Rectal smooth muscle tissue (tissue), 1 donor: ENCODE results near the gene NAV2.

ENCODE experiments used
- H3K27ac ChIP-seq: one replicate; pipeline ENCODE4 v1.7.0; 2013; ENCODE audit warnings: low read depth, low read length, inconsistent platforms
- H3K27me3 ChIP-seq: one replicate; pipeline ENCODE4 v1.7.0; 2013; ENCODE audit warnings: low read length; ENCODE audit not compliant: control insufficient read depth, insufficient read depth
- H3K36me3 ChIP-seq: one replicate; pipeline ENCODE4 v1.7.0; 2013; ENCODE audit warnings: low read length; ENCODE audit not compliant: control insufficient read depth, insufficient read depth
- H3K4me1 ChIP-seq: one replicate; pipeline ENCODE4 v1.7.0; 2013; ENCODE audit warnings: low read length; ENCODE audit not compliant: control insufficient read depth, insufficient read depth
- H3K4me3 ChIP-seq: one replicate; pipeline ENCODE4 v1.7.0; 2013; ENCODE audit warnings: low read length
- H3K9ac ChIP-seq: one replicate; pipeline ENCODE4 v1.7.0; 2013; ENCODE audit warnings: low read length

Gene NAV2

GRCh38 chr11:19816040-19816439 lies 103.4 kb downstream of the NAV2 start:
- Histone ChIP-seq H3K4me3 (no peak overlapping the region), H3K4me1 (peaks cover 16% of the 10 kb centered on the region), H3K27ac (no peak overlapping the region)

GRCh38 chr11:19816817-19817216 lies 104.2 kb downstream of the NAV2 start:
- Histone ChIP-seq H3K27ac (no peak overlapping the region), H3K4me3 (no peak overlapping the region), H3K36me3 (no peaks in the 10 kb centered on the region), H3K27me3 (no peaks in the 10 kb centered on the region), H3K9ac (no peak overlapping the region), H3K4me1 (peaks cover 14% of the 10 kb centered on the region)

More at GRCh38 chr11:19816040-19816439, 103.4 kb downstream of the NAV2 start:
- no peak overlapping the region for H3K9ac ChIP-seq
- H3K27me3 ChIP-seq, result no peaks in the 10 kb centered on the region
- no peaks in the 10 kb centered on the region for H3K36me3 ChIP-seq

GRCh38 chr11:19817265-19817851 lies 104.7 kb downstream of the NAV2 start:
- H3K9ac ChIP-seq, result no peak overlapping the region
- H3K36me3 ChIP-seq, result no peaks in the 10 kb centered on the region
- no peak overlapping the region for H3K27ac ChIP-seq
- H3K27me3 ChIP-seq, result no peaks in the 10 kb centered on the region
- peaks cover 14% of the 10 kb centered on the region for H3K4me1 ChIP-seq
- H3K4me3 ChIP-seq, result no peak overlapping the region

GRCh38 chr11:19817870-19818269 lies 105.2 kb downstream of the NAV2 start:
- Histone ChIP-seq H3K27me3 (no peaks in the 10 kb centered on the region), H3K4me3 (no peak overlapping the region), H3K4me1 (peaks cover 9% of the 10 kb centered on the region), H3K36me3 (no peaks in the 10 kb centered on the region), H3K27ac (no peak overlapping the region), H3K9ac (no peak overlapping the region)

- Histone ChIP-seq H3K36me3 (no peaks in the 10 kb centered on the region), H3K27ac (no peak overlapping the region), H3K4me1 (peaks cover 5% of the 10 kb centered on the region), H3K9ac (no peak overlapping the region), H3K27me3 (no peaks in the 10 kb centered on the region), H3K4me3 (no peak overlapping the region)
Measured at GRCh38 chr11:19818619-19819018, 106.0 kb downstream of the NAV2 start.

- no peak overlapping the region for H3K4me3 ChIP-seq
- H3K27me3 ChIP-seq, result no peaks in the 10 kb centered on the region
- H3K27ac ChIP-seq, result no peak overlapping the region
- no peaks in the 10 kb centered on the region for H3K4me1 ChIP-seq
- no peak overlapping the region for H3K9ac ChIP-seq
- no peaks in the 10 kb centered on the region for H3K36me3 ChIP-seq
Measured at GRCh38 chr11:19819148-19819547, 106.5 kb downstream of the NAV2 start.

GRCh38 chr11:19820100-19820499 lies 107.5 kb downstream of the NAV2 start:
- Histone ChIP-seq H3K27me3 (no peaks in the 10 kb centered on the region), H3K27ac (no peak overlapping the region), H3K4me3 (no peak overlapping the region), H3K4me1 (no peaks in the 10 kb centered on the region), H3K36me3 (no peaks in the 10 kb centered on the region), H3K9ac (no peak overlapping the region)

- no peaks in the 10 kb centered on the region for H3K27me3 ChIP-seq
- no peaks in the 10 kb centered on the region for H3K4me1 ChIP-seq
- H3K4me3 ChIP-seq, result no peak overlapping the region
- H3K36me3 ChIP-seq, result no peaks in the 10 kb centered on the region
- no peak overlapping the region for H3K9ac ChIP-seq
- H3K27ac ChIP-seq, result no peak overlapping the region
Measured at GRCh38 chr11:19821412-19821875, 108.8 kb downstream of the NAV2 start.

GRCh38 chr11:19821993-19822392 lies 109.4 kb downstream of the NAV2 start:
- H3K4me1 ChIP-seq, result peaks cover 4% of the 10 kb centered on the region
- H3K4me3 ChIP-seq, result no peak overlapping the region
- H3K9ac ChIP-seq, result no peak overlapping the region
- no peaks in the 10 kb centered on the region for H3K27me3 ChIP-seq
- no peaks in the 10 kb centered on the region for H3K36me3 ChIP-seq
- no peak overlapping the region for H3K27ac ChIP-seq

- H3K27me3 ChIP-seq, result no peaks in the 10 kb centered on the region
- no peak overlapping the region for H3K27ac ChIP-seq
- no peak overlapping the region for H3K4me3 ChIP-seq
- H3K36me3 ChIP-seq, result no peaks in the 10 kb centered on the region
- peaks cover 5% of the 10 kb centered on the region for H3K4me1 ChIP-seq
- H3K9ac ChIP-seq, result no peak overlapping the region
Measured at GRCh38 chr11:19822531-19822930, 109.9 kb downstream of the NAV2 start.

GRCh38 chr11:19826606-19827005 lies 114.0 kb downstream of the NAV2 start:
- H3K36me3 ChIP-seq, result no peaks in the 10 kb centered on the region
- no peak overlapping the region for H3K9ac ChIP-seq
- no peak overlapping the region for H3K4me3 ChIP-seq
- no peak overlapping the region for H3K27ac ChIP-seq
- peaks cover 9% of the 10 kb centered on the region for H3K4me1 ChIP-seq
- H3K27me3 ChIP-seq, result no peaks in the 10 kb centered on the region

GRCh38 chr11:19827399-19828135 lies 114.9 kb downstream of the NAV2 start:
- Histone ChIP-seq H3K4me1 (peaks cover 9% of the 10 kb centered on the region), H3K9ac (no peak overlapping the region), H3K27ac (no peak overlapping the region), H3K36me3 (no peaks in the 10 kb centered on the region), H3K27me3 (no peaks in the 10 kb centered on the region), H3K4me3 (no peak overlapping the region)
